Chondrocyte (in vitro differentiated cells): ENCODE results near the gene OAF. TPM values are rescaled to one million over a fixed set of nuclear protein-coding genes. Genes with fewer than 3 reads are reported as not detected.
A peak's percentile ranks its signal among the peaks of the same experiment; 100 is the strongest.

Experiments
- DNase-seq: peaks from one replicate; pipeline ENCODE4 v3.0.0; 2021; ENCODE audit warnings: mixed read lengths, low spot score
- H3K27ac Mint-ChIP-seq: one replicate; pipeline ENCODE4 v1.8.0; 2021; ENCODE audit warnings: mild to moderate bottlenecking, moderate library complexity, mixed read lengths; ENCODE audit not compliant: unreplicated experiment
- H3K27me3 Mint-ChIP-seq: 2 replicates; pipeline ENCODE4 v1.8.0; 2021; ENCODE audit warnings: low read depth, mixed read lengths
- H3K36me3 Mint-ChIP-seq: 2 replicates; pipeline ENCODE4 v1.8.0; 2021; ENCODE audit warnings: low read depth, mixed read lengths
- H3K4me1 Mint-ChIP-seq: 2 replicates; pipeline ENCODE4 v1.8.0; 2021; ENCODE audit warnings: low read depth, mild to moderate bottlenecking, mixed read lengths
- H3K4me3 Mint-ChIP-seq: one replicate; pipeline ENCODE4 v1.8.0; 2021; ENCODE audit warnings: mild to moderate bottlenecking, moderate library complexity, mixed read lengths; ENCODE audit not compliant: unreplicated experiment
- H3K9me3 Mint-ChIP-seq: 2 replicates; pipeline ENCODE4 v1.8.0; 2021; ENCODE audit warnings: low read depth, mixed read lengths
- total RNA-seq: library from RNA; stranded (reverse); gene quantifications from 3 replicates; pipeline ENCODE4 v1.2.1, GENCODE V29; 2021
- TF ChIP-seq, protein P1 (sequence below): fragments of 200-600 bp; sonication (generic); IDR thresholded peaks from 2 replicates; pipeline ENCODE4 v1.5.0; 2021; ENCODE audit warnings: antibody characterized with exemption, mild to moderate bottlenecking, moderate library complexity

The OAF gene
- total RNA-seq, 1 donor from 2014 or later, result 5.7 TPM

DNA sequence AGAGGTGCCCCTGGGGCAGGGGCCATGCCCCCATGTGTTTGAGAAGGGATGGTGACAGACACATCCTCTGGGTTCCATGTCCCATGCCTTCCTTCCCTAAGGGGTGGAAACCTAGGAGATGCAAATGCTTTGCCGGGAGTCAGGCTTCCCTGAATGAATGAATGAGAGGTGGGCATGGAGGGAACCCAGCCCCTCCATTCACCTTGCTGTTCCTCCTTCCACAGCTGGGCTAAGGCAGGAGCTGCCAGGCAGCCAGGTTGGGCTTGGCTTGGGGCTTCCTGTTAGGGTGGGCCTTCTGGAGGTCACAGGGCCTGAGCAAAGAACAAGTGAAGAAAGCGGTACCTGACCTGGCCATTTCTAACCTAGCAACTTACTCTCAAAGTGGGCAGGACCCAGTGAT is 30.0 kb downstream of the OAF start:
- H3K27me3 Mint-ChIP-seq, result peaks cover 77% of the 10 kb centered on the region
- DNase-seq, result no peak
- H3K4me3 Mint-ChIP-seq, result no peak overlapping the region
- no peaks in the 10 kb centered on the region for H3K36me3 Mint-ChIP-seq
- TF ChIP-seq, protein P1, sequence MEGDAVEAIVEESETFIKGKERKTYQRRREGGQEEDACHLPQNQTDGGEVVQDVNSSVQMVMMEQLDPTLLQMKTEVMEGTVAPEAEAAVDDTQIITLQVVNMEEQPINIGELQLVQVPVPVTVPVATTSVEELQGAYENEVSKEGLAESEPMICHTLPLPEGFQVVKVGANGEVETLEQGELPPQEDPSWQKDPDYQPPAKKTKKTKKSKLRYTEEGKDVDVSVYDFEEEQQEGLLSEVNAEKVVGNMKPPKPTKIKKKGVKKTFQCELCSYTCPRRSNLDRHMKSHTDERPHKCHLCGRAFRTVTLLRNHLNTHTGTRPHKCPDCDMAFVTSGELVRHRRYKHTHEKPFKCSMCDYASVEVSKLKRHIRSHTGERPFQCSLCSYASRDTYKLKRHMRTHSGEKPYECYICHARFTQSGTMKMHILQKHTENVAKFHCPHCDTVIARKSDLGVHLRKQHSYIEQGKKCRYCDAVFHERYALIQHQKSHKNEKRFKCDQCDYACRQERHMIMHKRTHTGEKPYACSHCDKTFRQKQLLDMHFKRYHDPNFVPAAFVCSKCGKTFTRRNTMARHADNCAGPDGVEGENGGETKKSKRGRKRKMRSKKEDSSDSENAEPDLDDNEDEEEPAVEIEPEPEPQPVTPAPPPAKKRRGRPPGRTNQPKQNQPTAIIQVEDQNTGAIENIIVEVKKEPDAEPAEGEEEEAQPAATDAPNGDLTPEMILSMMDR, result no peak
- no peaks in the 10 kb centered on the region for H3K9me3 Mint-ChIP-seq
- peaks cover 5% of the 10 kb centered on the region for H3K4me1 Mint-ChIP-seq
- H3K27ac Mint-ChIP-seq, result no peak overlapping the region

DNA sequence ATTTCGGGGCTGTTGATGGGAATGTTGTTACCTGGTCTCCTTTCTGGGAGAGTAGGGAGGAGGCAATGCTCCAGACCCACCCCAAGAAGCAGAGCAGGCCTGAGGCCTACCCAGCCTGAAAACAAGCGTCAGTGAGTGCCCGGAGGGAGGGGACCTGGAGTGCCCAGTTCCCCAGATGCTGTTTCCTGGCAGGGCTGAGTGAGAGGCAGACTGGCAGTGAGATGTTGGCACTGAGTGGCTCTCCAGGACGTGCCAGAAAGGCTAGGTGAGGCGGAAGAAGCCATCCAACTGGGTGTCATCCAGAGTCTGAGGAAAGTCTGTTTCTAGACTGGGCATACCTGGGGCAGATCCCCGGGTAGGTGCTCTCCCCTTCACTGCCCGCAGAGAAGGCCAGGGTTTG is 30.4 kb downstream of the OAF start:
- Mint-ChIP-seq H3K36me3 (no peaks in the 10 kb centered on the region), H3K27ac (no peak overlapping the region), H3K4me3 (no peak overlapping the region), H3K4me1 (peaks cover 5% of the 10 kb centered on the region), H3K9me3 (no peaks in the 10 kb centered on the region), H3K27me3 (peaks cover 80% of the 10 kb centered on the region)
- DNase-seq, result no peak
- TF ChIP-seq, protein P1, result no peak

DNA sequence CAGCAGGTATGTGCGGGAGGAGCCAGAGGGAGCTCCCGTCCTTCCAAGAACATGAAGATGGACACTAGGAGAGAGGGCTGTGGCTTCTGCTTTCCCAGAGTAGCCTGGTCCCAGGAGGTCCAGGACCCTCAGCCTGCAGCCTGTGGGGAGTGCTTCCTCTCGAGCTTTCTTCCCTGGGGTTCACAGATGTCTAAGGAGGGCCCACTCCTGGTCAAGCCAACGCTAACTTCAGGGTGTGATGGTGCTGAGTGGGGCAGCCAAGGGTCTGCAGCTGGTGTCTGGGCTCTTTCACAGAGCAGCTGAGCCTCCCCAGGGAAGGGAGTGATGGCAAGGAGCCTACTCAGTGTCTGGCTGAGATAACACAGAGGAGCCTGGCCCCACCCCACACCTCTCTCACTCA is 32.4 kb downstream of the OAF start:
- DNase-seq, result peak; percentile 59
- H3K27me3 Mint-ChIP-seq, result peaks cover 81% of the 10 kb centered on the region
- peaks cover 5% of the 10 kb centered on the region for H3K4me1 Mint-ChIP-seq
- H3K36me3 Mint-ChIP-seq, result no peaks in the 10 kb centered on the region
- no peak overlapping the region for H3K27ac Mint-ChIP-seq
- no peaks in the 10 kb centered on the region for H3K9me3 Mint-ChIP-seq
- H3K4me3 Mint-ChIP-seq, result no peak overlapping the region
- TF ChIP-seq, protein P1, result no peak

DNA sequence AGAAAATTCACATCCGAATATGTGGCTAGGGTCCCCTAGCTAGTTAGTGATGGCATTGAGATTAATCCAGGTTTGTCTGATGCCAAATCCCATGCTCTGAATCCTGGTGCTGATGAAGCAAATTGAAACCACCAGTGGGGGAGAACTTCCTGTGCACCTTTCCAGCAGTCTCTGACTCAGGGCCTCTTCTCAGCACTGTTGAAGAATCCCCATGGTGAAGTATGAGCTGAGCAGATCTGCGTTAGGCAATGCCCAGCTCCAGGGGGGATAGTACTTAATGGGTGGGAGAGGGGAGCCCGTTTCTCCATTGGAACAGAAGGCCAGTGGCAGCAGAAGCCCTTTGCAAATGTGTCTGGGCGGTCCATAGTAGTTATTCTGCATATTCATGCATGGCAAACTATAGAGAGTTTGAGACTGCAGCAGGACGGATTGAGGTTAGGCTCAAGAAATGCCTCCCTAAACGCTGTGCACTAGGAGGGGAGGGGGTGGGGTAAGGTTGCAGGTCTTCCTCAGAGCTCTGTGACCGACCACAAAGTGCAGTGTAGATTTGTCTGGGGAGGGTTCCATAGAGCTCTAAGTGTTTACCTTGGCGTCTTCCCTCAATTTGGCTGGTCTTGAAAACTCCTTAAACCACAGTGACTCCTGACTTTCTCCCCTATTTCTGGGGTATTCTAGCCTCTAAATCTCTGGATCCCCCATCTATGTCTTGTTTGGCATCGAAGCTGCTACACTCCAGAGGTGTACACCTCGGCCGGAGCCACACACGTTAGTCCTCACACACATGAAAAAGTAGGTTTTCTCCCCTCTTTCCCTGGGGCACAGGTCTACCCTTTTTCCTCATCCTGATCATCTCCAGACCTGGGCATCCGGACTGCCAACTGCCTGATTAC is 33.9 kb downstream of the OAF start:
- DNase-seq, result peak; percentile 38
- Mint-ChIP-seq H3K9me3 (no peaks in the 10 kb centered on the region), H3K4me1 (peaks cover 11% of the 10 kb centered on the region), H3K27ac (no peak overlapping the region), H3K36me3 (no peaks in the 10 kb centered on the region), H3K4me3 (no peak overlapping the region), H3K27me3 (peaks cover 82% of the 10 kb centered on the region)
- TF ChIP-seq, protein P1, result no peak

DNA sequence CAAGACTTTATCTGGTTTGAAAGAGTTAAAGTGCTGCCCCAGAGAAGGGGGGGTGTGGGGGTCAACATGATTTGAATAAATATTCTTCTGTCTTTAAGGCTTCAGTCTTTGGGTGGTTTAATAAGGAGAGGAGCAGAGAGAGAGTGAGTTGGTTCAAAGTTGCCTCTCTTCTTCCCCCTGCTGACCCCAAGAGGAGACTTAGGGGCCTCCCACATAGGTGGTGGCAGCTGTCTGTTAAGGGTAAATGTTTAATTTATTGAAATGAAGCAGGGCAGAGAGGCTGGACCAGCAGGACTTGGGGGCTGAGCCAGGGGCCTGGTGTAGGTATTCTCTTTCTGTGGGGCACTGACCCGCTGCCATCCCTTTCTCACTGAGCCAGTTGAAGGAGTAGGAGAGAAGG is 34.6 kb downstream of the OAF start:
- TF ChIP-seq, protein P1, result no peak
- H3K4me1 Mint-ChIP-seq, result peaks cover 8% of the 10 kb centered on the region
- DNase-seq, result peak; percentile 9
- no peaks in the 10 kb centered on the region for H3K36me3 Mint-ChIP-seq
- H3K4me3 Mint-ChIP-seq, result no peak overlapping the region
- no peaks in the 10 kb centered on the region for H3K9me3 Mint-ChIP-seq
- peaks cover 85% of the 10 kb centered on the region for H3K27me3 Mint-ChIP-seq
- H3K27ac Mint-ChIP-seq, result no peak overlapping the region
